Measurements from ENCODE around the gene AFF3. TPM values are rescaled to one million over a fixed set of nuclear protein-coding genes. Genes with fewer than 3 reads are reported as not detected.

AFF3 gene
- total RNA-seq, 2 donors from 2014 or later: 10.8 to 16.2 TPM

- H3K36me3 ChIP-seq: no peaks in the 10 kb centered on the region
- no peak for DNase-seq (ENCODE audit: low spot score)
- no peak for TF ChIP-seq CTCF (IDR thresholded peaks at IDR 0.05)
Measured at GRCh38 chr2:100036793-100037192, 105.6 kb downstream of the AFF3 start.

GRCh38 chr2:100036026-100036425 is 106.4 kb downstream of the AFF3 start:
- Histone ChIP-seq H3K27ac (no peak overlapping the region), H3K9me3 (no peaks in the 10 kb centered on the region), H3K4me3 (no peak overlapping the region), H3K4me1 (no peaks in the 10 kb centered on the region), H3K27me3 (no peaks in the 10 kb centered on the region), H3K36me3 (no peaks in the 10 kb centered on the region)
- no peak for TF ChIP-seq CTCF (IDR thresholded peaks at IDR 0.05)
- DNase-seq (ENCODE audit: low spot score): no peak

More at GRCh38 chr2:100036793-100037192, 105.6 kb downstream of the AFF3 start:
- Histone ChIP-seq H3K4me1 (no peaks in the 10 kb centered on the region), H3K9me3 (no peaks in the 10 kb centered on the region), H3K27ac (no peak overlapping the region), H3K4me3 (no peak overlapping the region), H3K27me3 (no peaks in the 10 kb centered on the region)

- no peaks in the 10 kb centered on the region for H3K36me3 ChIP-seq
Measured at GRCh38 chr2:100034431-100034830, 108.0 kb downstream of the AFF3 start.

GRCh38 chr2:100033976-100034375 is 108.4 kb downstream of the AFF3 start:
- no peak overlapping the region for H3K4me3 ChIP-seq
- no peak overlapping the region for H3K27ac ChIP-seq
- H3K4me1 ChIP-seq: no peaks in the 10 kb centered on the region
- H3K27me3 ChIP-seq: no peaks in the 10 kb centered on the region
- no peaks in the 10 kb centered on the region for H3K9me3 ChIP-seq
- DNase-seq (ENCODE audit: low spot score): no peak
- TF ChIP-seq CTCF (IDR thresholded peaks at IDR 0.05): no peak
- H3K36me3 ChIP-seq: no peaks in the 10 kb centered on the region

More at GRCh38 chr2:100034431-100034830, 108.0 kb downstream of the AFF3 start:
- Histone ChIP-seq H3K4me3 (no peak overlapping the region), H3K9me3 (no peaks in the 10 kb centered on the region), H3K27ac (no peak overlapping the region), H3K4me1 (no peaks in the 10 kb centered on the region), H3K27me3 (no peaks in the 10 kb centered on the region)
- no peak for DNase-seq (ENCODE audit: low spot score)
- no peak for TF ChIP-seq CTCF (IDR thresholded peaks at IDR 0.05)

- H3K27ac ChIP-seq: no peak overlapping the region
- TF ChIP-seq CTCF (IDR thresholded peaks at IDR 0.05): no peak
- no peaks in the 10 kb centered on the region for H3K4me1 ChIP-seq
- no peaks in the 10 kb centered on the region for H3K27me3 ChIP-seq
- H3K9me3 ChIP-seq: no peaks in the 10 kb centered on the region
- no peaks in the 10 kb centered on the region for H3K36me3 ChIP-seq
- H3K4me3 ChIP-seq: no peak overlapping the region
- no peak for DNase-seq (ENCODE audit: low spot score)
Measured at GRCh38 chr2:100031604-100032003, 110.8 kb downstream of the AFF3 start.

GRCh38 chr2:100029460-100029859 is 112.9 kb downstream of the AFF3 start:
- no peak for TF ChIP-seq CTCF (IDR thresholded peaks at IDR 0.05)

More at GRCh38 chr2:100029460-100029859, 112.9 kb downstream of the AFF3 start:
- Histone ChIP-seq H3K27ac (no peak overlapping the region), H3K27me3 (no peaks in the 10 kb centered on the region), H3K36me3 (no peaks in the 10 kb centered on the region), H3K4me1 (no peaks in the 10 kb centered on the region), H3K9me3 (no peaks in the 10 kb centered on the region), H3K4me3 (no peak overlapping the region)
- DNase-seq (ENCODE audit: low spot score): no peak
